ENCODE results near the gene FBN3.

DNA sequence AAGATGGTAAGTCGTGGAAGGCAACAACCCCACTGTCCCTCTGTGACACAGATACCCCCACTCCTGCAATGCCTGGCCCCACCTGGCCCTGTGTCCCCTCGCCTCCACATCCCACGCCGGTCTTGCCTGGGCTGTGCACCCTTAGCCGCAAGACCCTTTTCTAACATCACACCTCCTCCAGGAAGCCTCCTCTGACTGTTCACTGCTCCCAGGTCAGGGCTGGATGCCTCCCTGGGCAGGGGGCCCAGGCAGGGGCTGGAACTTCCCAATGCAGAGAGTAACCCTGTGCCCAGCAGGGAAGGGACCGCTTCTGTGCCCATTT lies 1.3 kb downstream of the FBN3 start:
- TF ChIP-seq, protein P1, sequence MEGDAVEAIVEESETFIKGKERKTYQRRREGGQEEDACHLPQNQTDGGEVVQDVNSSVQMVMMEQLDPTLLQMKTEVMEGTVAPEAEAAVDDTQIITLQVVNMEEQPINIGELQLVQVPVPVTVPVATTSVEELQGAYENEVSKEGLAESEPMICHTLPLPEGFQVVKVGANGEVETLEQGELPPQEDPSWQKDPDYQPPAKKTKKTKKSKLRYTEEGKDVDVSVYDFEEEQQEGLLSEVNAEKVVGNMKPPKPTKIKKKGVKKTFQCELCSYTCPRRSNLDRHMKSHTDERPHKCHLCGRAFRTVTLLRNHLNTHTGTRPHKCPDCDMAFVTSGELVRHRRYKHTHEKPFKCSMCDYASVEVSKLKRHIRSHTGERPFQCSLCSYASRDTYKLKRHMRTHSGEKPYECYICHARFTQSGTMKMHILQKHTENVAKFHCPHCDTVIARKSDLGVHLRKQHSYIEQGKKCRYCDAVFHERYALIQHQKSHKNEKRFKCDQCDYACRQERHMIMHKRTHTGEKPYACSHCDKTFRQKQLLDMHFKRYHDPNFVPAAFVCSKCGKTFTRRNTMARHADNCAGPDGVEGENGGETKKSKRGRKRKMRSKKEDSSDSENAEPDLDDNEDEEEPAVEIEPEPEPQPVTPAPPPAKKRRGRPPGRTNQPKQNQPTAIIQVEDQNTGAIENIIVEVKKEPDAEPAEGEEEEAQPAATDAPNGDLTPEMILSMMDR (IDR thresholded peaks at IDR 0.05) = no peak
- TF ChIP-seq GABPA (IDR thresholded peaks at IDR 0.05; ENCODE audit: low read depth) (no peak), FOXJ3 (CRISPR knock-in tag; IDR thresholded peaks at IDR 0.05) (no peak)
